ENCODE data around the gene PKLR. TPM values are rescaled to one million over a fixed set of nuclear protein-coding genes. Genes with fewer than 3 reads are reported as not detected.
A peak's percentile ranks its signal among the peaks of the same experiment; 100 is the strongest.

Gene PKLR
- total and polyA plus RNA-seq, 2 of the 8 experiments (the other 6 are each of a cell fraction or from before 2014, with no cell fraction given), result 2.3 to 7.5 TPM

- peaks cover 16% of the 10 kb centered on the region; the same call in 1 of the 2 replicates for H3K79me1 ChIP-seq (ENCODE audit: low read depth, low read length)
- H4K5ac ChIP-seq (ENCODE audit: insufficient read length, low read depth, low read length), result peak overlapping the region; percentile 77
- peak overlapping the region; percentile 93 for H3K4ac ChIP-seq (replicated peaks; ENCODE audit: insufficient read length, low read depth, low read length)
- peaks cover 5 to 20% of the 10 kb centered on the region in 2 experiments for H4K20me1 ChIP-seq (replicated peaks in 1 of 2; ENCODE audit: control insufficient read depth in 1 of 2, insufficient read depth in 2 of 2, low read length in 2 of 2)
- H3K14ac ChIP-seq (ENCODE audit: insufficient read length), result peak overlapping the region; percentile 2
- peak overlapping the region; percentile 89 for H3K18ac ChIP-seq (ENCODE audit: extremely low read depth, low read length)
- H3K4me2 ChIP-seq (ENCODE audit: insufficient read depth in 1 of 2, low read depth in 2 of 2, low read length in 2 of 2), result peak overlapping the region; percentile 83 to 84
- no peak overlapping the region for H3K23ac ChIP-seq (ENCODE audit: insufficient read length)
- H3K56ac ChIP-seq (replicated peaks; ENCODE audit: insufficient read length, low read depth, low read length), result peak overlapping the region; percentile 91
- no peak overlapping the region for H2AFZ ChIP-seq (ENCODE audit: low read length)
- H2BK15ac ChIP-seq (ENCODE audit: low read length), result 0 out of 2 replicates have a peak overlapping the region, but pooled peaks have one; percentile 4
- H3K27ac ChIP-seq (ENCODE audit: low read depth, low read length), result peak overlapping the region; percentile 65
- H3K23me2 ChIP-seq (ENCODE audit: low read depth, low read length), result peaks cover 9% of the 10 kb centered on the region
- POLR2A ChIA-PET (ENCODE audit: partially characterized antibody), result interaction anchor here (0.6 to 1.9 kb wide), 3 partner anchors 12 to 74 kb away, joined by 3 to 12 read pairs (median 6); partner anchors contain the start of genes CLK2 and RUSC1
- no peaks in the 10 kb centered on the region for H3K9me3 ChIP-seq (ENCODE audit: insufficient read depth in 2 of 2, low read depth in 1 of 2, low read length in 1 of 2)
- peak overlapping the region; percentile 91 for H2BK120ac ChIP-seq (replicated peaks; ENCODE audit: low read depth, low read length)
- peaks cover 3 to 32% (median 16%) of the 10 kb centered on the region in 4 experiments; a peak in 6 of 8 replicates for H3K36me3 ChIP-seq (ENCODE audit: control insufficient read depth in 2 of 4, insufficient read depth in 4 of 4, low read length in 3 of 4)
- DNase-seq (ENCODE audit: low read depth in 1 of 2, low spot score in 2 of 2) (no peak), FAIRE-seq (no peak)
- H2AK5ac ChIP-seq (ENCODE audit: low read depth, low read length), result peak overlapping the region; percentile 42; the same call in 1 of the 2 replicates
- peak overlapping the region; percentile 79 to 100 (median 89) for H3K4me3 ChIP-seq (ENCODE audit: extremely low read depth in 1 of 4, insufficient read depth in 2 of 4, low read depth in 3 of 4, low read length in 4 of 4)
- peaks cover 8 to 36% of the 10 kb centered on the region in 2 experiments for H3K79me2 ChIP-seq (ENCODE audit: control insufficient read depth in 1 of 2, insufficient read depth in 2 of 2, low read length in 2 of 2)
- H2BK20ac ChIP-seq (ENCODE audit: low read length), result peak overlapping the region; percentile 15; the same call in 1 of the 2 replicates
- H2BK5ac ChIP-seq (ENCODE audit: low read depth, low read length), result peak overlapping the region; percentile 96
- WGBS, 2 experiments (ENCODE audit: extremely low coverage in 1 of 2, insufficient coverage in 1 of 2, insufficient read length in 1 of 2, insufficient replicate concordance in 2 of 2, low coverage in 1 of 2, low lambda C conversion rate in 2 of 2, missing lambda C conversion rate in 1 of 2), result 63% methylated on average over 11 of the region's 11 CpGs; no CpG with 5 or more reads in 1 of the 2 experiments
- TF ChIP-seq YY1 (IDR thresholded peaks at IDR 0.05; ENCODE audit: low read depth, low read length) (peak; percentile 27; the same call in 1 of the 2 replicates), CHD1 (IDR thresholded peaks at IDR 0.05; ENCODE audit: low read depth, low read length) (no peak)
- peak overlapping the region; percentile 77 for H4K91ac ChIP-seq (replicated peaks; ENCODE audit: insufficient read length, low read length)
- peak overlapping the region; percentile 88 for H4K8ac ChIP-seq (ENCODE audit: extremely low read depth, insufficient read depth, low read length)
- H2BK12ac ChIP-seq (ENCODE audit: low read depth, low read length), result 0 out of 2 replicates have a peak overlapping the region, but pooled peaks have one; percentile 32
- peak overlapping the region; percentile 82 to 88 (median 85) for H3K9ac ChIP-seq (replicated peaks in 1 of 4; ENCODE audit: extremely low read depth in 1 of 4, low read depth in 3 of 4, low read length in 3 of 4)
- H3K4me1 ChIP-seq (replicated peaks in 1 of 4; ENCODE audit: control insufficient read depth in 3 of 4, insufficient read depth in 4 of 4, low read length in 3 of 4), result peaks cover 0 to 8% (median 4%) of the 10 kb centered on the region in 4 experiments; a peak in 6 of 7 replicates
- CTCF ChIA-PET (ENCODE audit: partially characterized antibody), result interaction anchor here (1.4 to 1.8 kb wide), 3 partner anchors 14 to 58 kb away, joined by 4 to 12 read pairs (median 4); no protein-coding TSS in a partner anchor
- H3K27me3 ChIP-seq (replicated peaks in 1 of 4; ENCODE audit: control insufficient read depth in 3 of 4, extremely low read depth in 1 of 4, insufficient read depth in 3 of 4, low read length in 3 of 4), result no peaks in the 10 kb centered on the region; a peak in 1 of 7 replicates
Observed at GRCh38 chr1:155309423-155310021, 8.3 kb upstream of the PKLR start.

All from H1 (cell line).